CD14-positive monocyte (primary cell): Measurements from ENCODE around the gene TRRAP. TPM values are rescaled to one million over a fixed set of nuclear protein-coding genes. Genes with fewer than 3 reads are reported as not detected.

Experiments used
- DNase-seq, 3 donors: peaks; one replicate each; pipeline ENCODE4 v3.0.0-alpha.2; 2011 to 2022
- H2AFZ ChIP-seq: 2 replicates; pipeline ENCODE4 v1.6.0; 2012; ENCODE audit warnings: mild to moderate bottlenecking, low read depth, low read length, inconsistent platforms; ENCODE audit not compliant: insufficient read depth, poor library complexity, severe bottlenecking
- H3K27ac ChIP-seq, 2 donors: 1 replicate in 1 of 2; 2 replicates in 1 of 2; pipeline ENCODE4 v1.5.1; 2012 to 2013; ENCODE audit warnings: low read length in 2 of 2, control low read depth in 1 of 2, inconsistent platforms in 1 of 2, low read depth in 1 of 2, mild to moderate bottlenecking in 1 of 2
- H3K27me3 ChIP-seq, 2 donors: one replicate each; pipeline versions ENCODE4 v1.6.0 to v1.6.1; 2011 to 2013; ENCODE audit warnings: low read length in 2 of 2; ENCODE audit not compliant: control insufficient read depth in 2 of 2, insufficient read depth in 2 of 2
- H3K36me3 ChIP-seq, 2 donors: replicated peaks in 1 of 2; 1 replicate in 1 of 2; 2 replicates in 1 of 2; pipeline versions ENCODE4 v1.5.1 to v1.6.1; 2012 to 2013; ENCODE audit warnings: low read length in 2 of 2, control low read depth in 1 of 2, inconsistent platforms in 1 of 2, mild to moderate bottlenecking in 1 of 2; ENCODE audit not compliant: insufficient read depth in 2 of 2, control insufficient read depth in 1 of 2
- H3K4me1 ChIP-seq, 2 donors: 1 replicate in 1 of 2; 2 replicates in 1 of 2; pipeline versions ENCODE4 v1.5.1 to v1.6.1; 2012 to 2013; ENCODE audit warnings: low read length in 2 of 2, control low read depth in 1 of 2, inconsistent platforms in 1 of 2, mild to moderate bottlenecking in 1 of 2, moderate library complexity in 1 of 2; ENCODE audit not compliant: insufficient read depth in 2 of 2, control insufficient read depth in 1 of 2
- H3K4me2 ChIP-seq: replicated peaks from 2 replicates; pipeline ENCODE3; 2012; ENCODE audit warnings: low read length, moderate library complexity, mild to moderate bottlenecking; ENCODE audit not compliant: poor library complexity, severe bottlenecking; ENCODE audit errors: extremely low read depth
- H3K4me3 ChIP-seq, 3 experiments: fragments of 200-600 bp in 1 of 3; sonication (generic) in 1 of 3; replicated peaks in 1 of 3; 1 replicate in 2 of 3; 2 replicates in 1 of 3; pipeline ENCODE4 v1.5.1; 2011 to 2013; ENCODE audit warnings: low read length in 3 of 3, mild to moderate bottlenecking in 3 of 3, control low read depth in 2 of 3, low read depth in 2 of 3, inconsistent platforms in 1 of 3, moderate library complexity in 1 of 3
- H3K79me2 ChIP-seq: 2 replicates; pipeline ENCODE4 v1.6.0; 2012; ENCODE audit warnings: mild to moderate bottlenecking, control low read depth, inconsistent platforms, low read length, moderate library complexity; ENCODE audit not compliant: insufficient read depth
- H3K9ac ChIP-seq: 2 replicates; pipeline ENCODE4 v1.6.0; 2017; ENCODE audit warnings: low read length, mild to moderate bottlenecking; ENCODE audit not compliant: insufficient read depth, poor library complexity, severe bottlenecking
- H3K9me3 ChIP-seq, 2 donors: replicated peaks in 1 of 2; 1 replicate in 1 of 2; 2 replicates in 1 of 2; pipeline versions ENCODE4 v1.5.1 to v1.6.1; 2012 to 2013; ENCODE audit warnings: low read length in 2 of 2, control low read depth in 1 of 2; ENCODE audit not compliant: control insufficient read depth in 1 of 2, insufficient read depth in 1 of 2
- H4K20me1 ChIP-seq: 2 replicates; pipeline ENCODE4 v1.6.0; 2012; ENCODE audit warnings: mild to moderate bottlenecking, low read length, control low read depth, moderate library complexity; ENCODE audit not compliant: insufficient read depth
- H3K27ac Mint-ChIP-seq, 7 donors: one replicate each; pipeline ENCODE4 v1.8.0; 2020; ENCODE audit warnings: mild to moderate bottlenecking in 7 of 7, mixed read lengths in 7 of 7, moderate library complexity in 6 of 7, inconsistent platforms in 2 of 7
- H3K27me3 Mint-ChIP-seq, 3 donors: one replicate each; pipeline ENCODE4 v1.8.0; 2021 to 2022; ENCODE audit warnings: low read depth in 3 of 3, mild to moderate bottlenecking in 3 of 3, mixed read lengths in 3 of 3, moderate library complexity in 3 of 3, inconsistent platforms in 1 of 3
- H3K36me3 Mint-ChIP-seq, 2 donors: one replicate each; pipeline ENCODE4 v1.8.0; 2020; ENCODE audit warnings: mixed read lengths in 2 of 2, inconsistent platforms in 1 of 2, mild to moderate bottlenecking in 1 of 2
- H3K4me1 Mint-ChIP-seq: one replicate; pipeline ENCODE4 v1.8.0; 2020; ENCODE audit warnings: mild to moderate bottlenecking, mixed read lengths
- H3K4me3 Mint-ChIP-seq, 2 donors: one replicate each; pipeline ENCODE4 v1.8.0; 2020; ENCODE audit warnings: mild to moderate bottlenecking in 2 of 2, mixed read lengths in 2 of 2, moderate library complexity in 1 of 2
- H3K9me3 Mint-ChIP-seq, 7 donors: one replicate each; pipeline ENCODE4 v1.8.0; 2020 to 2022; ENCODE audit warnings: mixed read lengths in 7 of 7, mild to moderate bottlenecking in 6 of 7, moderate library complexity in 6 of 7, inconsistent platforms in 2 of 7
- CTCF ChIP-seq: fragments of 200-600 bp; IDR thresholded peaks from one replicate; pipeline ENCODE4 v1.8.0; 2022; ENCODE audit warnings: antibody characterized with exemption, mild to moderate bottlenecking
- WGBS: methylation state at CpG from one replicate; pipeline ENCODE4 v1.1.5; 2013; ENCODE audit warnings: missing lambda C conversion rate; ENCODE audit not compliant: insufficient coverage; 5-methylcytosine and 5-hydroxymethylcytosine counted together
- intact Hi-C, 2 donors: fragments of 100-400 bp; cut with micrococcal nuclease; formaldehyde crosslinking; loops; one replicate each; pipeline versions ENCODE4 v1.15.0 to v1.15.1; 2023
- polyA plus RNA-seq, 3 donors: library from polyadenylated mRNA; depleted of rRNA in 1 of 3; unstranded in 2 of 3; stranded (reverse) in 1 of 3; fragments of 300-500 nt in 2 of 3; fragments of >200 nt in 1 of 3; fragmentation: Illumina TruSeq in 2 of 3; gene quantifications; 1 replicate in 2 of 3; 2 replicates in 1 of 3; pipeline ENCODE4 v1.2.3, GENCODE V29; 2012 to 2021

TRRAP gene
- polyA plus RNA-seq, 3 donors = 0.67 to 12.2 (median 1.2) TPM

DNA sequence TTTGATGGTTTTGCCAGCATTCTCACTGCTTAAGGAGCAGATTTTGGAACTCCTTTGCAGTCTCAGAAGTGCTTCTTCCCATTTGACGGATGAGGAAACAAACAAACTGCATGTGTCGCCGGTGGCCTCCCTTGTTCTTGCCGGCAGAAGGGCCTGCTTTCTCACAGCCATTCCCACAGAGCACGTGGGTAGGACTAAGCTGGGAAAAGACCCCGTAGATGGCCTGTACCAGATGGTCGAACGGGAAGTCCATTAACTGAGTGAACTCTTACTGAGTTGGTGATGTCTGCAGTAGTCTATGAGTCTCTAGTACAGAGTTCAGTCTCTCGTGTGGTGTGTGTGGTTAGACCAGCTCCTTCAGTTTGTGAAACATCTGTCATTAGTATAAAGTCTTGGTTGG is 131.9 kb downstream of the TRRAP start:
- DNase-seq = no peak
- no peak for TF ChIP-seq CTCF
- Histone ChIP-seq H3K9me3 (no peaks in the 10 kb centered on the region), H3K4me1 (no peaks in the 10 kb centered on the region), H3K4me2 (no peak overlapping the region), H4K20me1 (no peaks in the 10 kb centered on the region), H3K9ac (no peak overlapping the region), H3K36me3 (peaks cover 74 to 96% of the 10 kb centered on the region in 2 donors), H3K4me3 (no peak overlapping the region), H3K27ac (no peak overlapping the region), H3K79me2 (no peaks in the 10 kb centered on the region), H2AFZ (no peak overlapping the region), H3K27me3 (no peaks in the 10 kb centered on the region)
- peaks cover 86 to 98% of the 10 kb centered on the region in 2 donors for H3K36me3 Mint-ChIP-seq
- peaks cover 5% of the 10 kb centered on the region for H3K4me1 Mint-ChIP-seq
- whole genome bisulfite sequencing = 99% methylated on average over 6 of the region's 9 CpGs
- intact Hi-C loops = no loop called here
- H3K27me3 Mint-ChIP-seq = no peaks in the 10 kb centered on the region
- H3K27ac Mint-ChIP-seq = no peak overlapping the region
- H3K9me3 Mint-ChIP-seq = peaks cover 0 to 1% (median 0%) of the 10 kb centered on the region in 7 donors
- no peak overlapping the region for H3K4me3 Mint-ChIP-seq

- no peak for DNase-seq
- no peak overlapping the region for H3K4me3 ChIP-seq
- no peaks in the 10 kb centered on the region for H3K27me3 Mint-ChIP-seq
- WGBS = 97% methylated on average over 24 of the region's 24 CpGs
- peaks cover 86 to 98% of the 10 kb centered on the region in 2 donors for H3K36me3 Mint-ChIP-seq
- no peaks in the 10 kb centered on the region for H3K27me3 ChIP-seq
- H3K79me2 ChIP-seq = no peaks in the 10 kb centered on the region
- H3K4me3 Mint-ChIP-seq = no peak overlapping the region
- H3K4me1 ChIP-seq = no peaks in the 10 kb centered on the region
- TF ChIP-seq CTCF = no peak
- intact Hi-C loops = no loop called here
- H3K9me3 Mint-ChIP-seq = peaks cover 0 to 1% (median 0%) of the 10 kb centered on the region in 7 donors
- no peak overlapping the region for H3K27ac ChIP-seq
- no peak overlapping the region for H3K4me2 ChIP-seq
- no peaks in the 10 kb centered on the region for H3K4me1 Mint-ChIP-seq
- peaks cover 76 to 94% of the 10 kb centered on the region in 2 donors for H3K36me3 ChIP-seq
- H3K9ac ChIP-seq = no peak overlapping the region
- H3K9me3 ChIP-seq = no peaks in the 10 kb centered on the region
- no peak overlapping the region for H3K27ac Mint-ChIP-seq
- H2AFZ ChIP-seq = no peak overlapping the region
- no peaks in the 10 kb centered on the region for H4K20me1 ChIP-seq
Observed at GRCh38 chr7:99011341-99011705, 133.0 kb downstream of the TRRAP start.
